Measurements from ENCODE around the gene SCYL2.
"Not testable (repeated sequence)": the region's sequence is repeated elsewhere in the genome, so short reads cannot be mapped to it uniquely, and the experiment has no call there.

Gene SCYL2

GRCh38 chr12:100266835-100267602 lies at the start of gene SCYL2, which contains the start of gene DEPDC4:
Gene SCYL2 (plus strand): TSS chr12:100267177. CDS start chr12:100282971, 15,794 bp downstream.
Gene DEPDC4 (minus strand): TSS chr12:100267079. CDS start chr12:100267076, 3 bp downstream.
- DNase-seq (ENCODE audit: low spot score): peak; percentile 96

DNA sequence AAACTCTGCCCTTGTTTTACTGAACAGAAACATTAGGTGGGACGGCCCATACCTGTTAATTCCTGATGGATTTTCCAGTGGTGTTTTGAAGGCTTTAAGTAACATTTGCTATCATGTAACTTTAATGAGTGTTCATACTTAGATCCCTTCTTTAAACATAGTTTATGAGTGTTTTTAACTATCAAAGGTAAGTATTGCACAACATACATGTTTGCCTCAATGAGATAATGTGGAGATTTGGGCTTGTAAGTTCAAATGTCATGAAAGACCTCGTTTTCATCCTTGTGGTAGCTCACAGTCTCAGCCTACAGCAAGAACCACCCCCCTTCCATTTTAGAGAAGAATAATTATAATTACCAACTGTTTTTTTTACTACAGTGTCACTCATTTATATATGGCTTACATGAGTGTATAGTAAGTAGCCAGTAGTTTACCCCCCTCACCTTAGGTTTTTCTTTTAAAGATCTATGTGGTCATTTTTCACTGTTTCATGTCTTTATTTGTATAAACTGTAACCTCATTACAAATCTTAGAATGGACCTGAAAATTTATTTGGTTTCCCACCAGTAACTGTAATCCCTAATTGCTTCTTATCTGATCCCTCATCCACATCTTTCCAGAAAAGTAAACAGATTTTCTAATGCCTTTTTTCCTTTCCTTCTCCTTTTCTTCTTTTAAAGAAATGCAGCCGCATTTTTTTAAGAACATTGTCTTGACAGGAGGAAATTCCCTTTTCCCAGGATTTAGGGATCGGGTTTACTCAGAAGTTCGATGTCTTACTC lies 47.5 kb upstream of the SCYL2 start:
- DNase-seq (ENCODE audit: low spot score): no peak

DNA sequence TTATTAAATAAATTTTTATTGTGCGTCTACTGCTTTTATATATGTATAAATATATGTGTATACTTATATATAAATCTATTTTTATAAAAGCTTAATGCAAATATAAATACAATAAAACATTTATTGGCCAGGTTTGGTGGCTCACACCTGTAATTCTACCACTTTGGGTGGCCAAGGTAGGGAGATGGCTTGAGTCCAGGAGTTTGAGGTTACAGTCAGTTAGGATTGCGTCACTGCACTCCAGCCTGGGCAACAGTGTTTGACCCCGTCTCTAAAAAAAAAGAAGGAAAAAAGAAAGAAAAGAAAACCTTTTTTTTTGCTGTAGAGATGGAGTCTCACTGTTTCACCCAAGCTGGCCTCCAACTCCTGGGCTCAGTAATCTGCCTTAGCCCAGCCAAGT lies 45.5 kb upstream of the SCYL2 start:
- DNase-seq (ENCODE audit: low spot score): no peak

DNA sequence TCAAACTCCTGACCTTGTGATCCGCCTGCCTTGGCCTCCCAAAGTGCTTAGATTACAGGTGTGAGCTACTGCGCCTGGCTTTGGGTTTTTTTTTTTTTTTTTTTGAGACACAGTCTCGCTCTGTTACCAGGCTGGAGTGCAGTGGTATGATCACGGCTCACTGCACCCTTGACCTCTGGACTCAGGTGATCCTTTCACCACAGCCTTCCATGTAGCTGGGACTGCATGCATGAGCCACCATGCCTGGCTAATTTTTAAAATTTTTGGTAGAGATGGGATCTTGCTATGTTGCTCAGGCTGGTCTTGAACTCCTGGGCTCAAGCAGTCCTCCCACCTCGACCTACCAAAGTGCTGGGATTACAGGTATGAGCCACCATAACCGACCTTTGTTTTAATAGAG lies 44.8 kb upstream of the SCYL2 start:
- DNase-seq (ENCODE audit: low spot score): not testable (repeated sequence)

- no peak for DNase-seq (ENCODE audit: low spot score)
These were observed 41.5 kb upstream of the SCYL2 start for GRCh38 chr12:100225491-100225890.

DNA sequence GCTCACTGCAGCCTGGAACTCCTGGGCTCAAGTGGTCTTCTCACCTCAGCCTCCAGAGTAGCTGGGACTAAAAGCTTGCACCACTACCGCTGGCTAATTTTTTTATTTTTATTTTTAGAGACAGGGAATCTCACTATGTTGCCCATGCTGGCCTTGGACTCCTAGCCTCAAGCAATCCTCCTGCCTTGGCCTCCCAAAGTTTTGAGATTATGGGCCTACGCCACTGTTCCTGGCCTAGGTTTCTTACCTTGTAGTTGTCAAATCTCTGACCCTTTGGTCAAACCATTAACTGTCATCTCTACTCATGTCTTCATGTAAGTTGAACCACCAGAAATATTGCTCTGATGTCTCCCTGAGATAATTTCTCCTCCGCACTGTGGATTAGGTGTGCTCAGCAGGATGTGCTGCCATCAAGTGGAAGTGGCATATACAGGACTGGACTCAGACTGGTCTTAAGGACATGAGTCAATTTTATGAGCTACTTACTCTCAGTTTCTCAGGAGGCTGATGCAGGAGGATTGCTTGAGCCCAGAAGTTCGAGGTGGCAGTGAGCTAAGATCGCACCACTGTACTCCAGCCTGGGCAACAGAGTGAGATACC lies 37.8 kb upstream of the SCYL2 start:
- DNase-seq (ENCODE audit: low spot score): no peak

DNA sequence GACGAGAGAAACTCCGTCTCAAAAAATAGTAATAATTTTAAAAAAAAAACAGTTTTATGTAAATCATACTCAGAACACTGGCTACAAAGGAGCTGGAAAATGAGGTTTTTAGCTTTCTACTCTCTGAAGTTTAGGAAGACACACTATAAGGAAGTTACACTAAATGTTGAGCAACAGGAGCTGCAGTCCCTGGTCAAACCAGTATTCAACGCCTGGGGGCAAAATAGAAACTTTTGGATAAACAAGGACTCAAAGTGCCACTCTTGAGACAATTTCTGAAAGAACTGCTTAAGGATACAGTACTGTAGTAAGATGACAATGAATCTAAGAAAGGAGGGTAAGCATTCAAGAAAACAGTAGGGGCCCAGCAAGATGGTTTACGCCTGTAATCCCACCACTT lies 37.1 kb upstream of the SCYL2 start:
- no peak for DNase-seq (ENCODE audit: low spot score)

DNA sequence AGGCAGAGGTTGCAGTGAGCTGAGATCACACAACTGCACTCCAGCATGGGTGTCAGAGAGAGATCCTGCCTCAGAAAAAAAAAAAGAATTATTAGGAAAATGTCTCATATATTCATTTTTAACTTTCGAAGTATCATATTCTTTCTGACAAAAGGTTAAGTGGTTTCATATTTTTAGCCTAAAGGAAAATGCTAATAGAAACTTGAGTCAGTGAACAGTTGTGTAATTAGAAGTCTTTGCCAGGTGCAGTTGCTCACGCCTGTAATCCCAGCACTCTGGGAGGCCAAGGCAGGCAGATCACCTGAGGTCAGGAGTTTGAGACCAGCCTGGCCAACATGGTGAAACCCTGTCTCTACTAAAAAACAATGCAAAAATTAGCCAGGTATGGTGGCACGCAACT lies 35.1 kb upstream of the SCYL2 start:
- not testable (repeated sequence) for DNase-seq (ENCODE audit: low spot score)

- DNase-seq (ENCODE audit: low spot score): no peak
These were observed 32.8 kb upstream of the SCYL2 start for GRCh38 chr12:100234166-100234565.

DNA sequence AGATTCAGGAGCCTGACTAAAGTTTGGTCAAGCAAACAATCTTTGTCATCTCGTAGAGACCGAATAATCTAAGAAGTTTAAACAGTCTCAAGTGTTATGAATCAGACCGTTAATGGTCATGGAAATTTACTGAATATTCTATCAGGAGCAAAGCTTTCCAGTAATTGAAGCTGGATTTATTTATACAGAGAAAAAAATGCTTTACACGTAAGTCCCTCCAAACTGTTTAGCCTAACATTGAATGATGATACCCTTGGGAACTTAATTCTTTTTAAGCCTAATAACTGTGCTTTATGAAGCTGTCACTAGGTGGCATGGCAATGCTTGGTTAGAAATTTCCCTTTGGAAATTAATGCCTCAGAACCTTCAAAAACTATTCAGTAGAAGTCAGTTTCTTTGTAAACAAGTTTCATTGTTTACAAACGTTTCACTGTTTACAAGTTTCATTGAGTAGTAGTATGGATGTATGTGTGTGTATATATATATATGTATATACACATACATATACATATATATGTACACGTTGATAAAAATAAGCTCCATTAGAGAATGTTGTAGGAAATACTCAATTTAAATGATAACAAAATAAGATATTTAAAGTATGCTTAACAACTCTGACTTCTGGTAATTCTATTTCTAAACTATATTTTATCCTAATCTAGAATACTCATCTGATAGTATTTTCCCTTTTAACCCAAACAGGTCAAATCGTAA lies 32.2 kb upstream of the SCYL2 start:
- no peak for DNase-seq (ENCODE audit: low spot score)

DNA sequence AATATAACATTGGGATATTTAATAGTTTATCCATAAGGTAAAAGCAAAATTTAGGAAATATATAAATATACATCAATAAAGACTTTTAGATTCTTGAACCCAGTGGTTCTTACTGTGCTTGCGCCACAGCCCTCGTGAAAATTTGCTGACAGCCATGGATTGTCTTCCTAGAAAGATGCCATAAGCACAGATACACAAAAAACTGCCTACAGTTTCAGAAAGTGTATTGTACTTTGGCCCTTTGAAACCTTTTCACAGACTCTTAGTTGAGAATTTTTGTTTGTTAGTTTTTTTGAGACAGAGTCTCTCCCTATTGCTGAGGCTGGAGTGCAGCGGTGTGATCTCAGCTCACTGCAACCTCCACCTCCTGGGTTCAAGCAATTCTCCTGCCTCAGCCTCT lies 28.2 kb upstream of the SCYL2 start:
- DNase-seq (ENCODE audit: low spot score): no peak

DNA sequence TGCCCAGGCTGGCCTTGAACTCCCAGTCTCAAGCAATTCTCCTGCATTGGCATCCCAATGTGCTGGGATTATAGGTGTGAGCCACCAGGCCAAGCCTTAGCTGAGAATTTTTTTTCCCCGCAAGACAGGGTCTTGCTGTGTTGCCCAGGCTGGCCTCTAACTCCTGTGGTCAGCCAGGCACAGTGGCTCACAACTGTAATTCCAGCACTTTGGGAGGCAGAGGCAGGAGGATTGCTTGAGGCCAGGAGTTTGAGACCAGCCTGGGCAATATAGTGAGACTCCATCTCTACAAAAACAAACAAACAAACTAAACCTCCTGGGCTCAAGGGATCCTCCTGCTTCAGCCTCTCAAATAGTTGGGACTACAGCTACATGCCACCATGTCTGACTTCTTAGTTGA lies 27.4 kb upstream of the SCYL2 start:
- no peak for DNase-seq (ENCODE audit: low spot score)

DNA sequence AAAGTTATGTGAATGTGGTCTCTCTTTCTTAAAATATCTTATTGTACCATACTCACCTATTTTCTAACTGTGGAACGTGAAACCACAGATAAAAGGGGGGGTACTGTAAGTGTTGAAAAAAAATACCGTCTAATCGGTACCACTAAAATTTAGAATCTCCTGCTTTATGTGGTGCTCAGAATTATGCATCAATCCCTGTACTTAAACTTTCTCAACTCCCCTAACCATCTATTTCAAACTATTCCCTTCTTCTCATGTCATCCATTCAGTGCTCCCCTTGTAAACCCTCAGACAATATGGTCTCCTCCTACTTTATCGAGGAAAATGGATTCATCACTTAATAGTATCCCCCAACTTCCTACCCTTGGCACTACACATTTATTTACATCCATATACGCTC lies 23.8 kb upstream of the SCYL2 start:
- no peak for DNase-seq (ENCODE audit: low spot score)

DNA sequence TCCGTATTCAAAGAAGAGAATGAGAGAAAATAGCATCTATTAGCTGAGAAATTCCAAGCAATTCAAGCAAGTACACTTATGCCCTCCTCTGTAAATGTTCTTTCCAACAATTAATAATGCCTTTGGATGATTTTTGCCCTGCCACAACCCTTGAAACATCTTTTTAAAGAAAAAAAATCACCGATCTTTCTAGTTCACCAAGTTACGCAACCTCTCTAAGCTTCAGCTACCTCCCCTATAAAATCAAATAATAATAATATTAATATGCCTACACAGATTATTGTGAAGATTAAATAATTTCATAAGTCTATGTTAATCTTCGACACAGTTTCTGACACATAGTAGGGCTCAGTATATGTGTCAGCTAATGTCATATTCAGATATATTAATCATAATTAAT lies 19.2 kb upstream of the SCYL2 start:
- DNase-seq (ENCODE audit: low spot score): no peak

- no peak for DNase-seq (ENCODE audit: low spot score)
These were observed 18.1 kb upstream of the SCYL2 start for GRCh38 chr12:100248886-100249285.

- DNase-seq (ENCODE audit: low spot score): no peak
These were observed 17.0 kb upstream of the SCYL2 start for GRCh38 chr12:100249941-100250340.

DNA sequence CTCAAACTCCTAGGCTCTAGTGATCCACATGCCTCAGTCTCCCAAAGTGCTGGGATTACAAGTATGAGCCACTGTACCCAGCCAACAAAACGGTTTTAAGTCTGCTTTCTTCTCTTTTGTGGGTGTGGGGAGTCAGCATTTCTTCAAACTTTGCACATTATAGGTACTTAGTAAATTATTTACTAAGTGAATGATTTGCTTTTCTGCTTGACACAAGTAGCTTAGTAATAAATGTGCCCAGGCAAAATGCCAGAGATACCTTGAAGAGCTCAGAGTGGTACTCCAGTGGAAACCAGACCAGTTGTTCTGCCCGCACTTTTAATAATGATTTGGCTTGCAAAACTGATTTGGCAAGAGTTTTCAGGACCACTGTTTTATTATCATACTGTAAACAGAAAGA lies 15.1 kb upstream of the SCYL2 start:
- DNase-seq (ENCODE audit: low spot score): no peak

GRCh38 chr12:100253437-100253836 lies 13.5 kb upstream of the SCYL2 start:
- DNase-seq (ENCODE audit: low spot score): no peak

DNA sequence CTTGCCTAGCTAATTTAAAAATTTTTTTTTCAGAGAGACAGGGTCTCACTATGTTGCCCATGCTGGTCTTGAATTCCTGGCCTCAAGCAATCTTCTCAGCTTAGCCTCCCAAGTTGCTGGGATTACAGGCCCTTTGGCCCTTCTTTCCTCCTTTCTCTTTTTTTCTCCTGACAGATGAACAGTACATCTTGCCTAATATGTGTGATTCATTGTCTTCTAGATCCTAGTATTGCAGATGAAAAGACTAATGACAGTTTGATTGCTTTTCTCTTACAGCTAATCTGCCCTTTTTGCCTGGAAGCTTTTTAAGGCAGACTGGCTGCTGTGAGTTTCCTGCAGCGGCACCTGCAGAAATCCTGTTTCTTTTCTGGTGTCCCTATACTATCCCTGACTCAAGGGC lies 12.1 kb upstream of the SCYL2 start:
- DNase-seq (ENCODE audit: low spot score): no peak

GRCh38 chr12:100258127-100258526 lies 8.8 kb upstream of the SCYL2 start:
- DNase-seq (ENCODE audit: low spot score): no peak

GRCh38 chr12:100263131-100263530 lies 3.8 kb upstream of the SCYL2 start:
- DNase-seq (ENCODE audit: low spot score): no peak

DNA sequence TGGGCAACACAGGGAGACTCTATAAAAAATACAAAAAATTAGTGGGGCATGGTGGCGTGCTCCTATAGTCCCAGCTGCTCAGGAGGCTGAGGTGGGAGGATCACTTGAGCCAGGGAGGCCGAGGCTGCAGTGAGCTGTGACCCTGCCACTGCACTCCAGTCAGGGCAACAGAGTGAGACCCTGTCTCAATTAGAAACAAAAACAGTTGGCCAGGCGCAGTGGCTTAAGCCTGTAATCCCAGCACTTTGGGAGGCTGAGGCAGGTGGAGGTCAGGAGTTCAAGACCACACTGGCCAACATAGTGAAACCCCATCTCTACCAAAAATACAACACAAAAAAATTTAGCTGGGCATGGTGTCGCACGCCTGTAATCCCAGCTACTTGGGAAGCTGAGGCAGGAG lies 1.9 kb upstream of the SCYL2 start:
- DNase-seq (ENCODE audit: low spot score): not testable (repeated sequence)

All from left forelimb (tissue), 1 donor.